OCI-LY7 (cell line): Measurements from ENCODE around the gene SMIM45.

ENCODE experiments used
- EZH2phosphoT487 ChIP-seq: fragments of 200-600 bp; sonication (generic); IDR thresholded peaks from 2 replicates; pipeline ENCODE4 v1.6.1; 2018; ENCODE audit warnings: low read depth, borderline replicate concordance, mild to moderate bottlenecking, mixed run types, antibody characterized with exemption, low read length, moderate library complexity, mixed read lengths
- TF ChIP-seq, protein P1 (sequence below): fragments of 200-600 bp; sonication (generic); conservative IDR thresholded peaks from 2 replicates; pipeline ENCODE4 v1.5.1; 2014; ENCODE audit warnings: mild to moderate bottlenecking, antibody characterized with exemption, low read length, moderate library complexity, mixed read lengths

DNA sequence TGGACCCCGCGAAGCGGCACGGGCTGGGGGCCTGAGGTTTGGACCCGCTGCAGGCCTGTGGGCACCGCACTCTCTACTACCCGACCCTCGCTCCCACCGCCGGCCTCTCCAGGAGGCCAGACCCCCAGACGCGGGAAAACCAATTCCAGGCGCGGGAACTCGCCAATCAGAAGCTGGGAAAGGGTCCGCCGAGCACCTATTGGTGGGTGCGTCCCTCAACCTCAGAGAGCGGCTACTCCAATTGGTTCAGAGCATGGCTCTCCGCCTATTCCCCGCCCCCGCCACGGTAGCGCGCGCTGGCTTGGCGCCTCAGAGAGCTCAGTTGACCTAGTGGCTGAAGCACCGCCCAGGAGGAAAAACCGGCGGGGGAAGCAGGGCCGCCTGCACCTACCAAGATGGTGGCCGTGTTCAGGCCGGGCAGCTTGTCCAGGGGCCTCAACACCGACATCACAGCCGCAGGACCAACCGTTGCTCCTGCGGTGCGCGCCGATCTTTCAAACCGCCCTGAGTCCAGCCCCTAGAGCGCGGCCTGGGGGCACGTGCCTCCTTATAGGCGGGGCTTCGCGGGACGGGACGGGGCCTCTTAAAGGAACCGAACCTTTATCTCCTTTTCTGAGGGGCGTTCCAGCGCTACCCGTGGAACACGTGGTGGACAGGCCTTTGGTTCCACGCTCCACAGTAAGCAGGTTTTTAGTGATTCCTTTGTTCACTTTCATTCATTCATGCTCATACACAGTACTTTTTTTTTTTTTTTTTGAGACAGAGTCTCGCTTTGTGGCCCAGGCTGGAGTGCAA lies 5.1 kb upstream of the SMIM45 start, which contains the start of gene CENPM:
- TF ChIP-seq, protein P1, sequence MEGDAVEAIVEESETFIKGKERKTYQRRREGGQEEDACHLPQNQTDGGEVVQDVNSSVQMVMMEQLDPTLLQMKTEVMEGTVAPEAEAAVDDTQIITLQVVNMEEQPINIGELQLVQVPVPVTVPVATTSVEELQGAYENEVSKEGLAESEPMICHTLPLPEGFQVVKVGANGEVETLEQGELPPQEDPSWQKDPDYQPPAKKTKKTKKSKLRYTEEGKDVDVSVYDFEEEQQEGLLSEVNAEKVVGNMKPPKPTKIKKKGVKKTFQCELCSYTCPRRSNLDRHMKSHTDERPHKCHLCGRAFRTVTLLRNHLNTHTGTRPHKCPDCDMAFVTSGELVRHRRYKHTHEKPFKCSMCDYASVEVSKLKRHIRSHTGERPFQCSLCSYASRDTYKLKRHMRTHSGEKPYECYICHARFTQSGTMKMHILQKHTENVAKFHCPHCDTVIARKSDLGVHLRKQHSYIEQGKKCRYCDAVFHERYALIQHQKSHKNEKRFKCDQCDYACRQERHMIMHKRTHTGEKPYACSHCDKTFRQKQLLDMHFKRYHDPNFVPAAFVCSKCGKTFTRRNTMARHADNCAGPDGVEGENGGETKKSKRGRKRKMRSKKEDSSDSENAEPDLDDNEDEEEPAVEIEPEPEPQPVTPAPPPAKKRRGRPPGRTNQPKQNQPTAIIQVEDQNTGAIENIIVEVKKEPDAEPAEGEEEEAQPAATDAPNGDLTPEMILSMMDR: no peak
- no peak for TF ChIP-seq EZH2phosphoT487
